ENCODE results near the gene INPP4A.
A peak's percentile ranks its signal among the peaks of the same experiment; 100 is the strongest.

INPP4A gene

DNA sequence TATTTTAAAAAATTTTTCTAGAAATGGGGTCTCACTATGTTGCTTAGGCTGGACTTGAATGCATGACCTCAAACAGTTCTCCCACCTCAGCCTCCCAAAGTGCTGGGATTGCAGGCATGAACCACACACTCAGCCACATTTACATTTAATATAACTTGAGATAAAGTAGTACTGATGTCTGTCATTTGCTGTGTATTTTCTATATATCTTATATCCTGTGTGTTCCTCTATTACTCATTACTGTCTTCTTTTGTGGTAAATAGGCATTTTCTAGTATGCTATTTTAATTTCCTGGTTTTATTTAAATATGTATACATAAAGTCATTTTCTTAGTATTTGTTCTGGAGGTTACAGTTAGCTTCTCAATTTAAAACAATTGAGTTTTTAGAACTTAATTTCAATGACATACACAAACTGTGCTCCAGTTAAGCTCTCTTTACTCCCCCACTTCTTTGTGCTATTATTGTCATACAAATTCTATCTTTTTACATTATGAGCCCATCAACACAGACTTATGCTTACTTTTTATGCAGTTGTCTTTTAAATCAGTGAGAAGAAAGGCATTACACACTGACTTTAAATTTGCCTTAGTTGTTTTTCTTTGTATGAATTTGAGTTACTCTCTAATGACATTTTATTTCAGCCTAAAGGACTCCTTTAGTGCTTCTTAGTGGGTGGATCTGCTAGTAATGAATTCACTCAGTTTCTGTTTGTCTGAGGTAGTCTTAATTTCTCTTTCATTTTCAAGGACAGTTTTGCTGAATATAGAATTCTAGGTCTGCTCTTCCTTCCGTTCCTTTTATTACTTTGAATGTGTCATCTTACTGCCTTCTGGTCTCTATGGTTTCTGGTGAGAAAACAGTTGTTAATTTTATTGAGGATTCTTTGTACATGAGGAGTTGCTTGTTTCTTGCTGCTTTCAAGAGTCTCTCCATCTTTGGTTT is 6.2 kb upstream of the INPP4A start:
- no peak for DNase-seq

DNA sequence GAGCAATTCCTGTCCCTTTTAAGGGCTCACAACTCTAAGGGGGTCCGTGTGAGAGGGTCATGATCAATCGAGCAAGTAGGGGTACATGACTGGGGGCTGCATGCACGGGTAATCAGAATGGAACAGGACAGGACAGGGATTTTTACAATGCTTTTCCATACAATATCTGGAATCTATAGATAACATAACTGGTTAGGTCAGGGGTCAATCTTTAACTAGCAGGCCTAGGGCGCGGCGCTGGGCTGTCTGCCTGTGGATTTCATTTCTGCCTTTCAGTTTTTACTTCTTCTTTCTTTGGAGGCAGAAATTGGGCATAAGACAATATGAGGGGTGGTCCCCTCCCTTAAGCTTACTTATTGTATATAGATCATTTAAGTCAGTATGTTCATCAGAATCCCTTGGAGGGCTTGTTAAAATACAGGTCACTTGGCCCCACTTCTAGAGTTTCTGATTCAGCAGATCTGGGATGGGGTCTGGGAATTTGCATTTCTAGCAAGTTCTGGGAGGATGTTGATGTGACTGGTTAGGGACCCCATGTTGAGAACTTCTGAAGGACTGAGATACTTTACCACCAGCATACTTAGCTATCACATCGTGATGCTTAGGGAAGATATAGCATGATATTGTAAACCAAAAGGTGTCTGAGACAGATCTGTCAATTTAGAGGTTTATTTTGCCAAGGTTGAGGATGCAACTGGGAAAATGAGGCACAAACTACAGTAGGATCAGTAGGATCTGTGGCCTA is 2.8 kb upstream of the INPP4A start:
- no peak for DNase-seq

GRCh38 chr2:98442488-98442887 is 2.2 kb upstream of the INPP4A start:
- DNase-seq = no peak

GRCh38 chr2:98445177-98445682 is 572 bp downstream of the INPP4A start:
- DNase-seq = no peak

DNA sequence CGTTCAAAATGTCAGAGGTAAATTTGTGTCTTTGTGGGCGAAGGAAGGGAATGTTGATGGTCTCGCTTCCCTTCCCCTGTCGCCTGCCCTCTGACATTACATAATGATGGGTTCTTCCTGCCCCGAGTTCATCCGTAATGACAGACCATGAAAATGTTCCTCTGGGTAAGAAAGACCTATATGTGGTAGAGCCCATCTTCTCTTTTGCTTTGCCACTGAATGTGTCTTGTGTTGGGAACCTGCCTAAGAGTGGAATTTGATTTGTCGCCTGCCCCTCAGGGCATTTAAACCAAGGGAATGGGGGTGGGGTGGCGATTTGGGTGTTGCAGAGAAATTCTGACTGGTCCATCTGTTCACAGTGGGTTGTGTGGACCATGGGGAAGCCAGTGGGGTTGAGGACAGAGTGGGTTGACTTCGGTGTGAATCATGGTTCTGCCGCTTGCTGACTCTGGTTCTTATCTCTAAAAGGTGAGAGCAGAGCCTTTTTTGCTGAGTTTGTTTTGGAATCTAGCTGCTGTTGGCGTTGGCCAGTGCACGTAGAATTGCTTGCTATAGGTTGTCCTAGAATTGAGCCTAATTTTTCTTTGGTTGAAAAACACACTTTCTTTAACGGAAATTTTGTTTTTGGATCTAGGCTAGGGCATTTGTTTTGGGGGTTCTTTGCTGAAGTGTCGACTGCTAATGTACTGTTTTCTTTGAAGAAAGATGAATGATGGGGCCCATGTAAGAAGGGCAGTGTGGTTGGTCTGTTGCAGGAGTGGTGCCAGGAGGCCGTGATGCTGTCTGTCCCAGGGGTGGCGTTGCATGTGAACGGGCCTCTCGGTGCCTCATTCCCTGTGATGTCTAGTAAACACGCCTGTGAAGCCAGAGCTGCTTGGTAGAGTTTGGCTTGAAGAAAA is 1.3 kb downstream of the INPP4A start:
- DNase-seq = peak; percentile 34

DNA sequence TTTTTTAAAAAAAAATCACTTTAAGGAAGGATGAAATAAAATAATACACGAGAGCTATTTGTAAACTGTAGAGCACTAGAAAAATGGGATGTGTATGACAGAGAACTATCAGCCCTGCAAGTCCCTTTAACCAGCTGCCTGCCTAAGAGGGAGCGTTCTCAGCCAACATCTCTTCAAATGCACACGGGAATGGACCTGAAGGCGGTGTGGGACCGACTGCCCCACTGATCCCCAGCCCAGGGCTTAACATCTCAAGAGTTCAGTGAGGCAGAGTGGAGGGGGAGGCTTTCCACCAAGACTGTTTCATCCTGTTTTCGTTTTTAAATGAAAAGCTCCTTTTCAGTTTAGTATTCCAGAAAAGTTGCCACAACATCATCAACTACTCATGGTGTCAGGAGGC is 2.2 kb downstream of the INPP4A start:
- DNase-seq = no peak

DNA sequence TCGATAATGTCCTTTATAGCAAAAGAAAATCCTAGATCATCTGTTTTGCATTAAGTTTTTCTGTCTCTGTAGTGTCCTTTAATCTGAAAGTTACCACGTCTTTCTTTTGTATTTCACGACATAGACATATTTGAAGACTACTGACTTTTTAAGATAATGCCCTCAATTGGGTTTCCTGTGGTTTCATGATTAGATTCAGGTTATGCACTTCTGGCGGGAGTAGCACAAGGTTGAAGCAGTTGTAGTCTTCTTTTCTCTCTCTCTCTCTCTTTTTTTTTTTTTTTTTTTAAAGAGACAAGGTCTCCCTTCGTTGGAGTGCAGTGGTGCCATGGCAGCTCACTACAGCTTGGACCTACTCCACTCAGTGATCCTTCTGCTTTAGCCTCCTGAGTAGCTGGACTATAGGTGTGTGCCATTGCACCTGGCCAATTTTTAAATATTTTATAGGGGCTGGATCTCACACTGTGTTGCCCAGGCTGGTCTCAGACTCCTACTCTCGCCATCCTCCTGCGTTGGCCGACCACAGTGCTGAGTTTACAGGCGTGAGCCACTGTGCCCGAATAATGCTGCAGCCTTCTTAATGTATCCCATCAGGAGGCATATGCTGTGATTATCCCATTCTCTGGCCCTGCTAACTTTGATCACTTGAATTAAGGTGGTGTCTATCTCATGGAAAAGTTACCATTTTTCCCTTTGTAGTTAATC is 3.9 kb downstream of the INPP4A start:
- no peak for DNase-seq

- DNase-seq = no peak
Observed at GRCh38 chr2:98452396-98453027, 7.9 kb downstream of the INPP4A start.

- DNase-seq = no peak
Observed at GRCh38 chr2:98453083-98453482, 8.4 kb downstream of the INPP4A start.

DNA sequence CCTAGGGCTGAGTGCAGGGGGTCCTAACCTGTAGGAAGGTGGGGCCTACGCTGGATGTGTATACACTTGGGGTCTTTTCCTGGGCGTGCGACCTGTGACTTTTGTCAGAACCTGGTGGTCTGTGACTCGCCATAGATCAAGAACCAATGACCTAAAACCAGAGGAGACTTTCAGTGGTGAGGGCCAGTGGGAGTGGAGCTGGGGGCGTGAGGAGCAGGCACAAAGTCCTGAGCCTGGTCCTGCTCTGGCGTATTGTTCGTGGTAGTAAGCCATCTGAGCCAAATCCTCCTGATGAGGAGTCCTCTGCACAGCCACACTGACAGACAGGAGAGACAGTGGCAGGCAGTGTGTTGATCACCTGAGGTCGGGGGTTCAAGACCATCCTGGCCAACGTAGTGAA is 8.9 kb downstream of the INPP4A start:
- DNase-seq = no peak

DNA sequence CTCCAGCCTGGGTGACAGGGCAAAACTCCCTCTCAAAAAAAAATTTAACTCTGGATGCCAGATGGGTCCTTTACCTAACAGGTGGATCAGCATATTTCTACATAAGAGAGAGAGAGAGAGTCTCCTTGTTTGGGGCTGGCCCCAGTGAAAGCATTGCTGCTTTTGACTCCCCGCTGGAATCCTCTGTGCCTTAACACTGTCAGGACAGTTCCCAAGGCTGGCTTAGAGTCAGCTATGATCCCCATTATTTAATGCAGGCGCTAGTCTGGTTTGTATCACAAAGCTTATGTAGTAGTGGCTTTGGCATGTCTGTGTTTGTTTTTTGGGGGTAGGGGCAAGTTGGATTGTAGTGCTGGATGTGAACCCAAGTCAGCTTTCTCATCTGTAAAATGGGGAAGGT is 9.4 kb downstream of the INPP4A start:
- no peak for DNase-seq

DNA sequence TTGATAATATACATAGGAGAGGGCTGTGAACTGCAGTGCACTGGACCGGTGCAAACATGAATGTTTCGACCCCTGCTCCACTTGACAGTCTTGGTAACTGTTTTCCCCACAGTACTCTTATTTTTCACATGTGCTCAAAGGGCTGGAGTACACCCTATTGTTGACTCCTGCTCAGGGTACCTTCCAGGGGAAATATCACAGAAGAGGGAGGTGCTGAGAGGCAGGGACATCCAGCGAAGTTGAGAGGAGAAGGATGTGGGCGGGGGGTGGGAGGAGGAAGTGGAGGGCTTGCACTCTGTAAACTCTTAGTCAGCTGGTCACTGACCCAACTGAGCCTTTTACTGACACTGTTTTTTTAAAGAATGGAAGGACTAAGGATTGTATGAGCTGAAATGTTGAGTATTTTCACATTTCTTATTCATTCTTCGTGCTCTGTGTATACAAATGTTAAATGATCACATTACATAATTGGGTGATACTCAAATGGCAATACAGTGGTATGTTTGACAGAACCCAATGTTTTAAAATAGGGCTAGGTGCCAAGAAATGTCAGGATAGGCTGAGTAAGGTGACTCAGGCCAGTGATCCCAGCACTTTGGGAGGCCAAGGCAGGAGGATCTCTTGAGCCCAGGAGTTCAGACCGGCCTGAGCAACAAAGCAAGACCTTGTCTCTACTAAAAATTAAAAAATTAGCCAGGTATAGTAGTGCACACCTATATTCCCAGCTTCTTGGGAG is 10.0 kb downstream of the INPP4A start:
- DNase-seq = no peak

DNA sequence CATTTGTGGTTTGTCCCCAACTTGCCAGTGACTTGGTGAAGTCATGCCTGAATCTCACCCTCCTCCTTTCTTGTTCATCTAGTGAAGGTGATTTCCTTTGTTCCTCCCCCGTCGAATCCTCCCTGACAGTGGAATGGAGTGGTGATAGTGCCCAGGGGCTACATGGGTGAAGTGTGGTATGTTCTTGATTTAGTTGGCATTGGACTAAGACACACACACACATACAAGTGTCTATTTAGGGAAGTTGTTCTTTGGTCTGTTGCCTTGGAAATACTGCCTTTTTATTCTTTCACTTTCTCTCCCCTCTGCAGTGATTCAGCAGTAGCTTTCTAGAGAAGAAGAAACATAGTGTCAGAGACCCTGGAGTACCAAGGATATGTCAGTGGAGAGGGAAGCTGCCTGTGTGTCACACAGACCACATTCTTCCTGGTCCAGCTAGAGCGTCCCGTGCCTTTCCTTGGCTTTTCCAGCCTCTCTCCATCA is 10.9 kb downstream of the INPP4A start:
- DNase-seq = no peak

GRCh38 chr2:98457045-98457696 is 12.5 kb downstream of the INPP4A start:
- no peak for DNase-seq

DNA sequence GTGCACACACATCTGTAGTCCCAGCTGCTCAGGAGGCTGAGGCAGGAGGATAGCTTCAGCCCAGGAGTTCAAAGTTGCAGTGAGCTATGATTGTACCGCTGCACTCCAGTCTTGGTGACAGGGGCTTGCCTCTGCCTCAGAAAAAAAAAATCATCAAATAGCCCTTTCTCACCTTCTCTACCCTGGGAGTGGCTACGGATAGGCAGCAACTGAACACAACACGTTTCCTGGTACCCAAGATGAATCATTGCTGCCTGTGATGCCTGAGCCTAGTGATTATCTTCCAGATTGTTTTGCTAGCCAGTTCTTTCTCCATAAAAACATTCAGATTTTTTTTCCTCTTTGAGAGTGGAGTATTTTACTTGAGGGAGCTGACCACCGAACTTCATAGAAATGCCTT is 13.5 kb downstream of the INPP4A start:
- DNase-seq = no peak

DNA sequence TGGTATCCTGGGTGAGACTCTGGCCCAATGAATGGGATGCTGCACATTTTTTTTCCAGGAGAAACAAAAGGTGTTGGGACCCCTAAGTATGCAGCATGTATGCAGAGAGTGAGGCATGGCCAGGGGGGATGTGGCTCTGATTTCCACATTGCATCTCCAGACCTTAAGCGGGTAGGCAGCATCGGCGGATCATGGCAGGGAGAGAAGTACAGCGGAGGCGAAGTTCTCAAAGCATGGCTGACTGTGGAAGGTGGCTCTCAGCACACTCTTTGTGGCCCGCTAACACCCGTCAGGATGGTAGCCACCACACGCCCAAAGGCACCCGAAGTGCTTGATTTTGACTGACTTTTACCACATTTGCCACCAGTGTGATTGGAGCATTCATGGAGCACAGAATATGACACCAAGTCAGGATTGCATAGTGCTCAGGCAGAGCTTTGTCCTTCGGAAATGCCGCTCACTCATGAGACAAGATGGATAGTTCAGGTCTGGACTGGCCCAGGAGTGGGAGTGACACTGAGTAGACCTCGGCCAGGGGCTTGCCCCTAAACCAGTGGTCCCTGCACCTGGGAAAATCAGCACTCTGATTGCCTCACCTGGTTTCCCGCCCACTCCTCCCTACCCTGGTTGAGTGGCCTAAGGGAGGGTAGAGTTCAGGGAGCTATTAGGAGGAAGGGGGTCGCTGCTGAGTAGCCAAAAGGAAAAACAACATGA is 14.2 kb downstream of the INPP4A start:
- DNase-seq = no peak

DNA sequence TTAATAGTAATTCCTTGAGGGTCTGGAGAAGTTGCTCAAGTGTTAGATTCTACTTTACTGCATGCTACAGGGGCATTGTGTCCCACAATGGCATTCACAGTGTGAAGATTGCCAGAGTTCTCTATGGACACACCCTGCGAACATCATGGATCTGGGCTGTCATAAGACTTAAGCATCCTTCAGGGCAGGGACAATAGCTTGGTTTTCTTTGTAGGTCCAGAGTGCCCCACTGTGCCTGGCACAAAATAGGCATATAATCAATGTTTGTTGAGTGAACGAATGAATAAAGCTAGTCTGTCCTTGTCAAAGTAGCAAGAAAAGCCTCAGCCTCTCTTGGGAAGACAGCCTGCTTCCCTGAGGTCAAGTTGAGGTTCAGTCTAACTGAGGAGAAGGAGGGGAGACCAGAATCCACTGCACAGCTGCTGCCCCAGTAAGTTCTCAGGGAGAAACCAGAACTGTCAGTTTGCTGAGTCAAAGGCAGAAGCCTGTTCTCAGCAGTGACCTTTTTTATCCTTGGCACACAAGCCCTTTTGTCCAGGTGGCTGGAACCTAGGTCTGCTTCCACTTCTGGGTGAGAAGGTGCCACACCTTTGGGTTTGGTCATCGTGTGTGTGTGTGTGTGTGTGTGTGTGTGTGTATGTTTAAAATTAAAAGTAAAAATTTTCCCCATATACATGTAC is 15.0 kb downstream of the INPP4A start:
- DNase-seq = no peak

DNA sequence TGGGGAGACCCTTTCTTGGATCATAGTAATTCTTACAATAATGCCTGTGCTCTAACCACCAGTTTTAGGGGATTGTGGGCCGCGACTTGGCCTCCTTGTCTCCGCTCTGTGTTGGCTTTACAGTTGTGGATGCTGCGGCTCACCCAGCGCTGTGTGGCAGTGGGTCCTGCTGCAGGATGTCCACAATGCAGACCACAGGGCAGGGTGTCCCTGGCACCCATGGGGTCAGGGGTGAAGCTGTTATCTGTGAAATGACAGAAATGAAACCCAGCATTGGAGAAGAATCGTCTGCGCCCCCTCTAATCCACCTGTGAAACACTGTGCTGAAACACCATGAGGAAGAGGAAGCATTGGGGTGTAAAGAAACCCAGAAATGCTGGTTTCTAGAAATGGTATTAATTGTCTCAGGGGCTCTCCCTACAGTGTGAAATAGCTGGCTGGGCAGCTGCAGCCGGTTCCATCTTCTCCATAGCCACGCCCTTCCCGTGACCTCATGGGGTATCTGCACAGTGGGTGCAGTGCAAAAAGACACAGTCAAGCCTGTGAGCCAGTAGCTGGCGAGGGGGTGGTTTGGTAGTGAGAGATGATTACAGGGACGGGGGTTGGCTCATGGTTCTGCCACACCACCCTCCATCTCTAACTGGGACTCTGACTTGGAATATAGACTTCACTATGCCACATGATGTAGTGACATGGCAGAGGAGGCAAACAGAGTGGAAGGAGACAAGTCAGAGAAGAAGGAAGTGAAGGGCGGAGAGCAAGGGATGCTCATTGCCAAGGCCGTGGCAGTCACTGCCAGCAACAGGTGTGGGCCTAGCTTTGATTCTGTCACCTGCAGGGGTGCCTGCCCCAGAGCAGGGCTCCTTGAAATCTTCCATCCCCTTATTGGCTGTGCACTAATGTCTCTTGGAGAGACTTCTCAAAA is 16.2 kb downstream of the INPP4A start:
- no peak for DNase-seq

Measured in right hindlimb (tissue), 1 donor.